ENCODE results near the gene ACY1.

ACY1 gene

GRCh38 chr3:52017586-52017985, 34.3 kb downstream of the ACY1 start:
- no peak for TF ChIP-seq CTCF (conservative IDR thresholded peaks at IDR 0.05; ENCODE audit: low read depth, low read length)
- no peak overlapping the region for H3K4me3 ChIP-seq (ENCODE audit: low read depth, low read length)
- no peak for DNase-seq (ENCODE audit: low read depth)

- no peak overlapping the region for H3K4me3 ChIP-seq (ENCODE audit: low read depth, low read length)
- no peak for DNase-seq (ENCODE audit: low read depth)
- TF ChIP-seq CTCF (conservative IDR thresholded peaks at IDR 0.05; ENCODE audit: low read depth, low read length), result no peak
Observed at GRCh38 chr3:52018319-52019000, 35.1 kb downstream of the ACY1 start.

DNA sequence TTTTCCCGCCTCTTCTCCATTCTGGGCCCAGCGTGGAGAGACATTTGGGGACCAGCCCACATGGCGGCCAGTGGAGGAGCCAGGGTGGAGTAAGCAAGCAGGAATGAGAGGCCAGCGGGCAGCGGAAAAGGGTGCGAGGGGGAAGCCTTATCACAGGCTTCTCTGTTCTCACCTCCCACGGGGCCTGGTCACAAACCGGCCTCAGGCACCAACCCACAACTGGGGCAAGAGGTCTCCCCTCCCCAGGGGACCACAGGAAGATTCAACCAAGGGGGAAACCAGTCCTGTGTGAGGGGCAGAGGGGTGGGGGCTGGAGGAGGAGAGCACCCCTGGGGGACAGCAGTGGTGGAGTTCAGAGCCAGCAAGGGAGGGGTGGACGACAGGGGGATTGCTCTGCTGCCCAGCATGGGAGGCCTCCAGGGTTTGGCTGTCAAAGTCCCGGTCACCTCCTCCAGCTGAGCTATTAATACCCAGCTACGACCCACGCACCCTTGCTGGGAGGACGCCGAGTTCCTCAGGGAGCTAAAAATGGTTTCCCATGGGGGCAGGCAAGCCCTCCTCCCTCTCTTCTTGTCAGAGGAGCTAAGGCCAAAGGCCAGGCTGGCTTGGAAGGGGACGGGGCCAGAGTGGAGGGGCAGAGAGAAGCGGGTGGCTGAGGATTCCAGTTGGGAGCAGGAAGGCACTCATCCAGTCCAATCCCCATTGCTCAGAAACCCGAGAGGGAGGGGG, 36.2 kb downstream of the ACY1 start:
- no peak overlapping the region for H3K4me3 ChIP-seq (ENCODE audit: low read depth, low read length)
- no peak for DNase-seq (ENCODE audit: low read depth)
- no peak for TF ChIP-seq CTCF (conservative IDR thresholded peaks at IDR 0.05; ENCODE audit: low read depth, low read length)

- H3K4me3 ChIP-seq (ENCODE audit: low read depth, low read length), result no peak overlapping the region
- DNase-seq (ENCODE audit: low read depth), result no peak
Observed at GRCh38 chr3:52020796-52021195, 37.5 kb downstream of the ACY1 start.

GRCh38 chr3:52021489-52022268, 38.3 kb downstream of the ACY1 start:
- no peak for DNase-seq (ENCODE audit: low read depth)
- TF ChIP-seq CTCF (conservative IDR thresholded peaks at IDR 0.05; ENCODE audit: low read depth, low read length), result no peak
- no peak overlapping the region for H3K4me3 ChIP-seq (ENCODE audit: low read depth, low read length)

More at GRCh38 chr3:52020796-52021195, 37.5 kb downstream of the ACY1 start:
- TF ChIP-seq CTCF (conservative IDR thresholded peaks at IDR 0.05; ENCODE audit: low read depth, low read length), result no peak

- no peak for DNase-seq (ENCODE audit: low read depth)
- no peak for TF ChIP-seq CTCF (conservative IDR thresholded peaks at IDR 0.05; ENCODE audit: low read depth, low read length)
- H3K4me3 ChIP-seq (ENCODE audit: low read depth, low read length), result no peak overlapping the region
Observed at GRCh38 chr3:52022323-52023100, 39.2 kb downstream of the ACY1 start.

Data from choroid plexus epithelial cell (primary cell).